Stimulated activated CD4-positive, alpha-beta T cell treated with anti-CD3 and anti-CD28 coated beads, Interleukin-4, amount 100 ng/mL, for 1 hour (primary cell): ENCODE measurements around the gene EXD3.
"Not testable (repeated sequence)": the region's sequence is repeated elsewhere in the genome, so short reads cannot be mapped to it uniquely, and the experiment has no call there.

ENCODE experiments used
- DNase-seq: peaks from one replicate; pipeline ENCODE4 v3.0.0-alpha.2; 2020

Gene EXD3

GRCh38 chr9:137327641-137328550 lies 95.1 kb downstream of the EXD3 start:
- not testable (repeated sequence) for DNase-seq

GRCh38 chr9:137326445-137327065 lies 96.4 kb downstream of the EXD3 start:
- no peak for DNase-seq

- DNase-seq, result no peak
Measured at GRCh38 chr9:137325799-137326198, 97.2 kb downstream of the EXD3 start.

GRCh38 chr9:137325124-137325523 lies 97.8 kb downstream of the EXD3 start:
- no peak for DNase-seq

DNA sequence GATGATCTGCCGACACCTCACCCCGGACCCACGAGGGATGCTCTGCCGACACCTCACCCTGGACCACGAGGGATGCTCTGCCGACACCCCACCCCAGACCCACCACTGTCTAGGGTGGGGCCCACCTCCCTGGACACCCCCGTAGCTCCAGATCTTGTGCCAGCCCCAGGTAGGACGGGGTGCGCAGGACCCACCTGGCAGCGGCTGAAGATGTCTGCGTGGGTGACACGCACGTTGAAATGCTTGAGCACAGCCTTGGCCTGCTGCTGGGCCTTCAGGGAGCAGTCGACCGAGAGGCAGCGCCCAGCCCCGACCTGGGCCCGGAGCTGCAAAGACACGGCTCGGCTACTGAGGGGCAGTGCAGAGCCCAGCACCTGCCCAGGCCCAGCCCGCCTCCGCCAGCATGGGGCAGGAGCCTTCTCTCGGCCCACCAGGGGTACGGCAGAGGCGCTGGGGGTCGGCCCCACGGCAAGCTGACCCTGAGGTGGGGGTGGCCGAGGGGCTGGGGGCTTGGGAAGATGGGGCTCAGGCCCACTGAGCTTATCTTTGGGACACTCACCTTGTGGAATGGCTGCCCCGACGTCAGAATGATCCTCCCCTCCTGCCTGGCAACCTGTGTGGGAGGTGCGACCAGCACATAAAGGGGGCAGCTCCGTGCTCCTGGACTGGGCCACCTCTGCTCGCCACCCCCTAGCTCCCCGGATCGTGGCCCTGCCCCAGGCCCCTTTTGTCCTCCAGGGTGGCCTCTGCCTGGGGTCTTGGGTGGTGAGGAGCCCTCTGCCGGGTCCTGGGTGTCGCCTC lies 99.2 kb downstream of the EXD3 start:
- DNase-seq, result no peak

GRCh38 chr9:137321726-137322361 lies 101.1 kb downstream of the EXD3 start:
- DNase-seq, result no peak

DNA sequence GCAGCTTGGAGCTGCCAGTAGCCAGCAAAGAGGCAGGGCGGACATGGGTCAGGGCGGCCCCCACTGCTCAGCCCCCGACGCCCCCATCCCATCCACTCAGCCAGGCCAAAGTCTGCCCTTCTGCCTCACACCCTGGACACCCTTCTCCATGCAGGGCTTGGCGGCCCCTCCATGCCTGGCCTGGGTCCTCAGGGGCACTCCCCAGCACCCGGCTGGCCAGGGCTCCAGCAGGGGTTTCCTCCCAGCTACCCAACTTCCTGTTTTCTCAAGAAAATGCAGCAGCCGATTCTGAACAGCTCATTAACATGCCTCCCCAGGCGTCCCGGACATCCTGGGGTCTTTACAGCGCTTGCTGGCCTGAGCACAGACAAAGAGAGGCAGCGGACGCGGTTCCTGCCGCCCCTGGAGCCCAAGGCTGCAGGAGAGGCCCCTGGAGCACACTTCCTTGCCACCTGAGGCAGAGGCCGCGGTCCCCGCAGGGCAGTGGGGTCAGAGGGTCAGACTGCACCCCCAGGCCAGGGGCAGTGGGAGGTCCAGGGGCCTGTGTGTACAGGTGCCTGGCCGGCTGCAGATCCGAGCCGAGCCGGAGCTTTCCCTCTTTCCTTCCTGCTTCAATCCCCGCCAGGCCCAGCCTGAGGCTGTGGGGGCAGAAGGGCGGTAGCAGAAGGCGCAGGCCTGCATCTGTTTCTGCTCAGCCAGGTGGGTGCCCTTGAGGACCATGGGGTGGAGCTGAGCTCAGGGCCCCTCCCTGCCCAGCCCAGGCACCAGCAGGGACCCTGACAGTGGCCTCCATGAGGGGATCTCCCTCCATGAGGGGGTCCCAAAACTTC lies 102.2 kb downstream of the EXD3 start:
- no peak for DNase-seq

DNA sequence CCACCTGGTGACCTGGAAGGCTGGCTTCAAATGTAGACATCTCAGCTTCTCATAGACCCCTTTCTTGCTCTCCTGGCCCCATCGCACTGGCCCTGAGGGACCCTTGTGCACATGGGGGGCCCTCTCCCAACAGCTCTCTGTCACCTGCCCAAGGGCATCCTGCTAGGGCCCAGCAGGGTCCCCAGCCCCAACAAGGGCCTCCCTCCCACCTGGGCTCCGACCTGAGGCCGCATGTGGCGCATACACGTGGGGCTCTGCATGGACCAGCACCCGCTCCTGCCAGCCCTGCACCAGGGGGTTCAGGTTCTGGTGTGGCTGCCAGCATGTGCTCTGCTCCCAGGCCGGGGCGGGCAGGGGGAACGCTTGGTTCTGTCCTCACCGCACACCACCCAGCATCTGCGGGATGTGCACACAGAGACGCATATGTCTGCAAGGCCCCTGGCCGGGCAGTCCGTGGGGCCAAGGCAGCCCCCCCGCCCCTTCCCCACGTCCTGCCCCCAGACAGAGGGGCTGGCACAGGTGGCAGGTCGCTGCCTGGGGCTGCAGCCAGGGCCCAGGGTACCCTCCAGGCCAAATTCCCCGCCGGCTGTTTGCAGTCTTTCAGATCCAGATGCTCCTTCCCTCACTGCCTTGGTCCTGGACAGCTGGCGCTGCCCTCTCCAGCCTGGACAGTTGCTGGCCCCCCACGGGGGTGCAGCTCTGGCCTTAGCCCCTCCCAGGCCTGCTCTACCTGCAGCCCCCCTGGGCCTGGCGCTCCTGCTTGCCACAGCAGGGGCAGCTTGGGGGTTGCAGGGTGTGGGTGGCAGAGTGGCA lies 103.0 kb downstream of the EXD3 start:
- DNase-seq, result no peak

- no peak for DNase-seq
Measured at GRCh38 chr9:137319011-137319738, 103.8 kb downstream of the EXD3 start.

DNA sequence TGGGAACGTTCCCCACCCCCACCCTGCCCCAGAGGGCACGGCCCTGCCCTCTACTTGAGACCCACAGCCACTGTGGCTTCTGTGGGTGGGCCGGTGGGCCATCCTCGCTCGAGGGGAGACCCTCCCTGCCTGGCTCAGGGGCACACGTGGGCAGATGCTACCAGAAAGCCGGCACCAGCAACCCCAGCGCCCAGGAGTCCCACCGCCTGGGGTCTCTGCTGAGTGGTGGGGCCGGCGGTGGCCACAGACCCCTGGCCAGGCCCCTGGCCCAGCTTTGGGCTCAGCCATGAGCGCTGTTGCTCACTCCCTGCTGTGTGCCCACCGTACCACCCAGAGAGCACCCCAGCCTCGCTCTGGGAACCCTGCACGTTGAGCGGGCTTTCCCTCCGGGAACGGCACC lies 104.4 kb downstream of the EXD3 start:
- DNase-seq, result no peak

GRCh38 chr9:137317718-137318511 lies 105.0 kb downstream of the EXD3 start:
- no peak for DNase-seq

DNA sequence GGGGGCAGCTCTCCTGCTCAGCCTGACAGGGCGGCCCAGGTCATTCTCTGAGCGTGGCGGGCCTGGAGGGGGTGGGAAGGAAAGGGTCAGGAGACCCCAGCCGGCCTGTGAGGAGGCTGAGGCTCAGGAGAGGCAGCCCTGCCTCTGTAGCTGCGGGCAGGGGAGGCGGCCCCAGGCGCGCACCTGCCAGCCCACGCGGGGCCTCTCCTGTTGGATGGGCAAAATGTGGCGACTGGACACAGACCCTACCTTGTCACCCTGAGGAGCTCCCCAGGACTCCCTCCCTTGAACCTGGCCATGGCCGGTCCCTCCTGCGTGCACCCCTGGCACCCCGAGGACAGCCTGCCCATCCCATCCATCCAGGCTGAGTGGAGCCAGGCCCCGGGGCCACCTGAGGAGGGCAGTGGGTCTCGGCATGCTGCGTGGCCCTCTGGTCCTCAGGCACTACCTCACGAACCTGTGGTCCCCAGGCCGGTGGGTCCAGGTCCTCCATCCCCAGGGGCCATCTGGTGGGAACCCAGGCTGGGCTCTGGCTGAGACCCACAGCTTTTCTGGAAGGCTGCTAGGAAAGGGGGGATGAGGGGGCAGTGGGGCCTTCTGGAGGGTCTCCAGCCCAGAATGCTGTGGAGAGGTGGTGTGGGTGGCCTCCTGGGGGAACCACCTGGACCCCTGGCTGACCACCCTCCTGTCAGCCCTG lies 105.8 kb downstream of the EXD3 start:
- DNase-seq, result no peak

DNA sequence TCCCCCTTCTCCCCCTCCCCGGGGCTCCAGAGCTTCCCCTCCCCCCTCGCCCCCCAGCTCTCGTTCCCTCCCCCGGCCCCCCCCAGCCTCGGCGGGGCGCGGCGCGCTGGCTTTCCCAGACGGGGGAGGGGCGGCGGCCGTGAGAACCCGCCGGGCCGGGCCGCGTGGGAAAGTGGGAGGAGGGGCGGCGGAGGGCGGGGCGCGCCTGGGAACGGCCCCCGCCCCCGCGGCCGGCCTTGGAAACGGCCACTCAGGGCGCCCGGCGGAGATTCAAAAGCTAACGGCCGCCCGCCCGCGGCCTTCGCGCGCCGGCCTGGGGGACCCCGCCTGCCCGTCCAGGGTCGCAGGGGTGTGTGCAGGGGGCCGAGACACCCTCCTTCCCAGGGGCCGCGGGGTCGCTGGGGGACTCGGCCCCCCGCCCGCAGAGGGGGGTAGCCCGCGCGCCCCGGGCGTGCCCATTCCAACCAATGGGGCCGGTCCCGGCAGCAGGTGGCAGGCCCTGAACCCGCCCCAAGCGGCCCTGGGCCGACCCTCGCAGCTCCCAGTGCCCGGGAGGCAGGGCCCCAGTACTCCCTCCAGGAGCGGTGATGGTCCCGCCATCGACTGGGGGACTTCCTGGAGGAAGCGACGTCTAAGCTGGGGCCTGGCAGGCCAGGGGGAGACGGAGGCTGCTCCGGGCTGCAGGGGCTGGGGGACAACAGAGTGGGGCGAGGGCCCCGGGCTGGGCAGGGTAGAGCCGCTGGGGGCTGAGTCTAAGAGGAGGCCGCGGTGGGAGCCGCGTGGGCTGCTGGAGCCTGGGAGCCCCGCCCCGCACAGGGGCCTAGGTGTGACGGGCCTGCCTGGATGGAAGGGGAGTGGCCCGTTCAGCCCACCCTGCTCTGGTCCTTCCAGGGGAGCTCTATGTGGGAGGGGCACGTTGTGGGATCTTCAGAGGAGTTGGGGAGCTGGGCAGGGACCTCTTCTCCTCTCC lies 106.7 kb downstream of the EXD3 start:
- DNase-seq, result no peak

DNA sequence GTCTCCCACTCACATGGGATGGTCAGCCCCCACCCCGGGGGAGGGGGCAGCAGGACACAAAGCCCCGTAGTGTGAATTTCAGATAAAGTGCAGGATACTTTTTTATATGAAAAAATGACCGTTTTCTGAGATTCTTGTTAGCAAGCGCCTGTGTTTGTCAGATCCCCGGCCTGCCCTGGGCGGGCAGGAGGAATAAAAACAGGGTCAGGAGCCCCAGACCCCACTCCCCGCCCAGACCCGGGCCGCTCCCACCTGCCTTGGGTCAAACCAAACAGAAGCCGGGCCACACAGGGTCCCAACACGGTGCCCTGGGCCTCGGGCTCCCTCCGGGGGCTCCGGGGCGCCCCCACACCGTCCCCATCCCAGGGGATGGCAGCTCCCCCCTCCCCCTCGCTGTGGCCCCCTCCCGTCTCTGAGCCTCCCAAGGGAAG lies 107.4 kb downstream of the EXD3 start:
- no peak for DNase-seq

DNA sequence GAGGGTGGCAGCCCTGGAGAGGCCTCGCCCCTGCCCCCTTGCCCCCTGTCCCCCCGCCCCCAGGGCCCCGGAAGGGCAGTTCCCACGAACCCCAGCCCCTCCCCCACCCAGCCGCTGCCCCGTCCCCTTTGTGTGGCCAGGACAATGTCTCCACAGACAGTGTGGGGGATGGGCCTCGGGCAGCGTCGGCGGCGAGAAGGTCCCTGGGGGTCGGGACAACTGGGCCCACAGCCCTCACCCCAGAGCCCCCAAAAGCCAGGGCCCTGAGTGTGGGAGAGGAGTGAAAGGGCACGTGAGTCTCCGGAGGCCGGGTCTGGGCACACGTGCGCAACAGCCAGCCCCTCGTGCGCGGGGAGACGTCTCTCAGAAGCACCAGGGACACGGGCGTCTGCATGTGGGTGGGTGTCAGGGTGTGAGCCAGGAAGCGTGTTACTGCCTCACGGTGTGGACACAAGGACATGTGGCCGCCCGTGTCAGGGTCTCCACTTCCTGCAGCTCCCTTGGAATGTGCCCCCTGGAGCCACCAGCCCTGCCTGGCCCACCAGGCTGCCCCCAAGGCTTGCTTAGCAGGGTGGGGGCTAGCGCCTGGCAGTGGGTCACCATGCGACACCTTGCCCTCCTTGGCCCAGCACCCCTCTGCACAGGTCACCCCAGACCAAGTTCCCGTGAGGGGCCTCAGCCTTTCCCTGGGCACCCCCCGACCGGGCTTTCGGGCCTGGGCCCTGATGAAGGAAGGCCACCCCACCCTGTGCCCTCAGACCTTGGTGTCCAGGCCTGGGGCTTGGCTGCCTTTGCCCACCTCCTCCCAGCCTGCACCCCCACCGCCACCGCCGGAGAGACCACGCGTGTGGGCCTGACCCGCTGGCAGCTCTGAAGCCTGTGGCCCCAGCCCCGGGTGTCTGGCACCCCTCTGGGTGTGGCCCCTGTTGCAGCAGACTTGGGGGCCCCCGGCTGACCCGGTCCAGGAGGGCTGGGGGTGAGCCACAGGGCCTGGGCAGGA lies 108.1 kb downstream of the EXD3 start:
- DNase-seq, result no peak

DNA sequence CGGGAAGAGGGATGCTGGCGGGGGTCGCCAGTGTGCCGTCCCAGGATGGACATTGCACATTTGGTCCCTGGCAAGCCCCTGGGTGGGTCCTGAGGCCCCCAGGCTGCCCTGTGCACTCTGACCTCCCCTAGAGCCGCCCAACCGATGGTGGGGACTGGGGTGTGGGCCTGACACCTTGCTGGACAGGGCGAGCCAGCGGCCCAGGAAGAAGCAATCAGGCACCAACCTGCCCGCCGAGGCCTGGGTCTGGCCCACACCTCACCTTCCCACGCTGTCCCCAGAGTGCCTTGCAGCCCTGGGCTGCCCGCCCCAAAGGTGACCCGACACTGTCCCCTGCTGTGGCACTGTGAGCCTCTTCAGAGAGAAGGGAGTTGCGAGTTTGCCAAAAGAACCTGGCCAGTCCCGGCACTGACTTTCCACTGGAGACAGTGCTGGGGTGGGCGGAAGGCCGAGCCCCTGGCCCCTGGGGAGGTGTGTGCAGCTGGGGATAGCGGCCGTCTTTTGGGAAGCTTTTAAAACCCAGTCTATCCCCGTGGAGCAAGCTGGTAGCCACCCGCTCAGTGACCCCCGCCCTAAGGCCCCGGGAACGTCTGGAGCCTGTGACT lies 108.9 kb downstream of the EXD3 start:
- no peak for DNase-seq
